ENCODE results near the gene WFS1.
A peak's percentile ranks its signal among the peaks of the same experiment; 100 is the strongest.

Gene WFS1

GRCh38 chr4:6325788-6326290 is 56.2 kb downstream of the WFS1 start:
- DNase-seq (ENCODE audit: low spot score) = no peak

GRCh38 chr4:6326312-6327060 is 56.8 kb downstream of the WFS1 start:
- DNase-seq (ENCODE audit: low spot score) = no peak

DNA sequence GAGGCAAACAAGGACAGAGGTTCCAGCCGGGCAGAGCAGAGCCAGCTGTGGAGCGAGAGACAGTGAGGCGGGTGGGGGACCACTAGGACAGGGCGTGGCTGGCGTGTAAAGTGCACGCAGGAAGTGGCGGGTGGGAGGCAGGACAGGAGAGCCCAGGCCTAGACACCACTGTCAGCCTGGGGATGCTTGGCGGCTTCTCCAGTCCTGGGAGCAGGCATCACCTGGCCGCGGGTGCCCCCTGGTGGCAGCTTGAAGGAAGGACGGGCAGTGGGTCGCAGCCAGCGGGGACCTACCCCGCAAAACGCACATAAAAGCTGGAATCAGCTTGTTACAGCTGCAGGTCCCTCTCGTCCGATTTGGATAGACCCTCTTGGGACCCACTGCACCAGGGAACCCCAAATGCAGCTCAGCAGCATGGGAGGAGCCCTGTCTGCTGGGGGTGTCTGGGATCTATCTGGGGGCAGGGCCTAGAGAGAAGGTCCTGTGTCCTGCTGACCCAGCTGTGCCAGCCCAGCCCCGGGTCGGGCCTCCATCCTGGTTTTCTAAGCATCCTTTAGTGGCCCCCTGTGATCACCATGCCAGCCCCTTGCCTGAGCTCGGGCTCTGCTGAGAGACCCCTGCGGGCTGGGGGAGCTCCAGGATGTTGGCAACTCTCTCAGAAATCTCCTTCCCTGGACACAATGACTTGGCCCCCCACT is 57.7 kb downstream of the WFS1 start:
- peak; percentile 69 for DNase-seq (ENCODE audit: low spot score)

DNA sequence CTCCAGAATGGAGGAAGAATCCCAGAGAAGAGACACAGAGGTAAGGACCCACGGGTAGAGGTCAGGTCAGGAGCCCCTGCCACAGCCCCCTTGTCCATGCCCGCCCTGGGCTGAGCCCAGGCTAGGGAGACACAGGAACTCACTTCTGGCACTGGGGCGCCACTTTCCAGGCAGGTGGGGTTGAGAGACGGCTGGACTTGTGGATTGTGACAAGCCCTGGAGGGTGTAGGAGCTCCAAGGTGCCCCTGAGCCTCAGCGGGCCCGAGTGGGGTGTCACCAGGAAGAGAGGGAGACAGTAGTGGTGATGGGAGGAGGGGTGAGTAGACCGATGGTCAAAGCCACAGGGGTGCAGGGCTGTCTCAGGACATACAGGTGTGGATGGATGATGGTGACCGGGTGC is 58.9 kb downstream of the WFS1 start:
- no peak for DNase-seq (ENCODE audit: low spot score)

GRCh38 chr4:6329478-6330383 is 60.1 kb downstream of the WFS1 start:
- no peak for DNase-seq (ENCODE audit: low spot score)

DNA sequence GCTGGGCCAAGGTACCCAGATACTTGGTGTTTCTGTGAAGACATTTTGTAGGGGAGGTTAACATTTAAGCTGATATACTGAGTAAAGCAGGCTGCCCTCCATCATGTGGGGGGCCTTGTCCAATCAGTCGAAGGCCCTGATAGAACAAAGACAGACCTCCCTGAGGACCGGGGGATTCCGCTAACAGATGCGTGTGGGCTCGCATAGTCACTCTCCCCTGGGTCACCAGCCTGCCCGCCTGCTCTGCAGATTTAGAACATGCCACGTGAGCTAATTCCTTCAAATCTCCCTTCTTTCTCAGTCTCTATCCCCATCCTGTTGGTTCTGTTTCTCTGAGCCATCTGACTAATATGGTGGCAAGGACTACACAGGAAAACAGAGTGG is 60.7 kb downstream of the WFS1 start:
- DNase-seq (ENCODE audit: low spot score) = no peak

DNA sequence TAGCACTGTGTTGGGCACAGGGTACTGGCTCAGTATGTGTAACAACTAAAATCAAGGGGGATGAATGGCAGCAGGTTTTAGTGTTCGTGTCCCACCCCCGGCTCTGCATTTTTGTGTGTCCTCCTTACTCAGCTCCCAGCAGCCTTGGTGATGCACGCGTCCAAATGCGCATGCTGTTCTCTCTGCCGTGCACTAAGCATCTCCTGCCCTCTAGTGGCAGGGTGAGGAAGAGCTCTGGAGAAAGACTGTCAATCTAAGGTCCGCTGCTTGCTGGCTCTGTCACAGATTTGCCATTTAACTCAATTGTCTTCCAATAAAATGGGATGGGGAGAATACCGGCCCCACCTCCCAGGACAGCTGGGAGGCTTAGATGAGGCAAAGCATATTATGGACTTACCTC is 61.4 kb downstream of the WFS1 start:
- DNase-seq (ENCODE audit: low spot score) = no peak

GRCh38 chr4:6331468-6331867 is 61.8 kb downstream of the WFS1 start:
- DNase-seq (ENCODE audit: low spot score) = no peak

GRCh38 chr4:6332042-6332668 is 62.5 kb downstream of the WFS1 start:
- peak; percentile 33 for DNase-seq (ENCODE audit: low spot score)

DNA sequence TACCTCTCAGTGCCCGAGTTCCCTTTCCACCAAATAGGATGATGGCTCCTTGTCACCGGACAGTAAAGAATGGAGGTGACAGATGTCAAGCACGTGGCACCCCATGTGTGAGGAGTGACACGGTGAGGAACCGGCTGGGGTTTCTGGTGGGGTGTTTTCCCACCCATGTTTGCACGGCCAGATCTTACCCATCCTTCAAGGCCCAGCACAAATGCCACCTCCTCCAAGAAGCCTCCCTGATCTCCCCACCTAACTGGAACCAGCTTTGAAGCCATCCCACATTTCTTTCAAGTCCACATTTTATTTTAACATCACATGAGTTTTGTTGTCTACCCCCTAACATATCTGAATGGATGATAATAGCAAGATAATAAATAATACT is 63.0 kb downstream of the WFS1 start:
- DNase-seq (ENCODE audit: low spot score) = no peak

GRCh38 chr4:6333301-6334202 is 63.9 kb downstream of the WFS1 start:
- no peak for DNase-seq (ENCODE audit: low spot score)

DNA sequence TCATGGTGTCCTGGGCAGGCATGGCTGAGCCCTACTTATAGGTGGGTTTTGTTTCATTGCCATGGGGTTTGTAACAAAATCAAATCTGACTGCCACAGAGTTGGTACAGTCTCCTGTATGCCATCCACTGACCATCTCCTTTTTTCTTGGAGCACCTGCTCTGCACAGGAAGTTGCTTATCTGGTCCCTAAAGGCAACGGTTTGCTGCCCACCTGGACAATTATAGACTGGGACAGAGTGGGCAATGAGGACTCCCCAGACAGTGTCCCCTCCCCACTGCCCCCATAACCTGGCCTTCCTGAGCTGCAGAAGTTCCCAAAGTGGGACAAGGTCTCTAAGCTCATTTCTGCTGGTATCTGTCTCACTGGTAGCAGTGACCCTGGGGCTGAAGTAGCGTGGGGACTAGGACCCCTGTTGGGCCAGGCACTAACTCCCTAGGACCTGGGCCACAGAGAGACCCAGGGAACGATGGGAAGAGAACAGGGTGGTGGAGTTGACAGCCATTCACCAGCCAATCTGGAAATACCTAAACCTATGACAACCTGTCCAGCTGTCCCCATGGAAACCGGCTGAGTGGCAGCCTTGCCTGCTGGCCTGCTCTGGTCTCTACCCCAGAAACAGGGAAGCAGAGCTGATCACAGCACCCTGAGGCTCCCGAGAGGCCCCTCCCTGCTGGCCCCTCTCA is 64.7 kb downstream of the WFS1 start:
- DNase-seq (ENCODE audit: low spot score) = no peak

GRCh38 chr4:6335040-6335590 is 65.5 kb downstream of the WFS1 start:
- no peak for DNase-seq (ENCODE audit: low spot score)

- DNase-seq (ENCODE audit: low spot score) = no peak
Observed at GRCh38 chr4:6336166-6336565, 66.5 kb downstream of the WFS1 start.

- DNase-seq (ENCODE audit: low spot score) = no peak
Observed at GRCh38 chr4:6337331-6337935, 67.8 kb downstream of the WFS1 start.

DNA sequence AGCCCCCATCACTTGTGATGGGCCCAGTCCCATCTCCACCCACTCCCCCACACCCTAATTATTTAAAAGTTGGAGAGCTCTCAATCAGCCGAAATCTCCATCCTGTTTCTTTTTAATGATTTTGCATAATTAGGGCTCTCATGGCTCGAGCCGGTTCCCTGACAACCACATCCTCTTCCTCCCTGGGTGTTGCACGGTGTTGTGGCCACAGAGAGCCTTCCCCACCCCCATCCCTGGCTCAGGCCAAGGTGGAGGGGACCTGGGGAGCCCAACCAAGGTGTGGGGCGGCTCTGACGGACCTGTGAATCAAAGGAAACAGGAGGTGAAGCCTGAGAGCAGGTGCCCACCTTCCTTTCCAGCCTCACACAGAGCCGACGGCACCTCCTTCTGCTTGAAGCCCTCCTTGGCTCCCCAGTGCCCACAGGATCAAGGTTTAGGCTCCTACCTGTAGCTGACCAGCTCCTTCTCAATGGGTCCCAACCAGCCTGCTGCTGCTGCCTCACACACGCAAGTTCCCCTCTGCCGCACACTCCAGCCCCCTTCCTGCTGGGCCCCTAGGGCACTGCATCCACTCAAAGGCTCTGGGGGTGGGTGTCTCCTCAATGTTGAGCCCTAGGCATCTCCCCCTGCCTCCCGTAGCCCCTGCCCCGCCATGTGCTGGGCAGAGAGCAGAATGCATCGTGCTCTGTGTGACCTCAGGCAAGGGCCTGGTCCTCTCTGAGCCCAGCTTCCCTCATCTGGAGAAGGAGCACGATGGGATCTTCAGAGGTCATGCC is 68.7 kb downstream of the WFS1 start:
- DNase-seq (ENCODE audit: low spot score) = no peak

- no peak for DNase-seq (ENCODE audit: low spot score)
Observed at GRCh38 chr4:6338951-6339817, 69.5 kb downstream of the WFS1 start.

All from globus pallidus (tissue), 1 donor.